HepG2 (cell line): ENCODE measurements around the gene FANCL. TPM values are rescaled to one million over a fixed set of nuclear protein-coding genes. Genes with fewer than 3 reads are reported as not detected.

Experiments used
- EZH2 ChIP-seq: conservative IDR thresholded peaks from 2 replicates; pipeline ENCODE4 v1.6.1; 2012; ENCODE audit warnings: mild to moderate bottlenecking, low read depth, low read length, moderate library complexity
- GTF2F1 ChIP-seq: fragments of 150-350 bp; IDR thresholded peaks from 2 replicates; pipeline ENCODE4 v1.6.1; 2014; ENCODE audit warnings: low read length
- HNF4A ChIP-seq: sonication (generic); formaldehyde crosslinking; IDR thresholded peaks from 2 replicates; pipeline ENCODE4 v1.4.0; 2020; ENCODE audit warnings: missing genetic modification reagents
- KAT8 ChIP-seq: IDR thresholded peaks from 2 replicates; pipeline ENCODE4 v1.6.1; 2016; ENCODE audit warnings: missing genetic modification reagents, missing compliant biosample characterization
- MLLT10 ChIP-seq: sonication (generic); formaldehyde crosslinking; IDR thresholded peaks from 2 replicates; pipeline ENCODE4 v1.4.0; 2020; ENCODE audit warnings: missing genetic modification reagents
- NCOA5 ChIP-seq: sonication (generic); formaldehyde crosslinking; IDR thresholded peaks from 2 replicates; pipeline ENCODE4 v1.4.0; 2020; ENCODE audit warnings: missing genetic modification reagents
- NFE2L2 ChIP-seq: fragments of 150-350 bp; IDR thresholded peaks from 2 replicates; pipeline ENCODE4 v1.6.1; 2014; ENCODE audit warnings: low read length
- SRY ChIP-seq: sonication (generic); formaldehyde crosslinking; IDR thresholded peaks from 2 replicates; pipeline ENCODE4 v1.8.0; 2022; ENCODE audit warnings: mild to moderate bottlenecking, missing genetic modification reagents
- TOPORS ChIP-seq: sonication (generic); formaldehyde crosslinking; IDR thresholded peaks from 2 replicates; pipeline ENCODE4 v1.8.0; 2023; ENCODE audit warnings: mild to moderate bottlenecking, missing genetic modification reagents
- ZBTB7B ChIP-seq: sonication (generic); formaldehyde crosslinking; IDR thresholded peaks from 2 replicates; pipeline ENCODE4 v1.4.0; 2020; ENCODE audit warnings: missing genetic modification reagents
- ZNF234 ChIP-seq: sonication (generic); formaldehyde crosslinking; conservative IDR thresholded peaks from 2 replicates; pipeline ENCODE4 v1.5.1; 2020; ENCODE audit warnings: mild to moderate bottlenecking, missing genetic modification reagents
- ZNF432 ChIP-seq: sonication (generic); formaldehyde crosslinking; IDR thresholded peaks from 2 replicates; pipeline ENCODE4 v1.5.0; 2020; ENCODE audit warnings: missing genetic modification reagents, mild to moderate bottlenecking, borderline replicate concordance
- ZNF674 ChIP-seq: sonication (generic); formaldehyde crosslinking; IDR thresholded peaks from 2 replicates; pipeline ENCODE4 v1.5.0; 2020; ENCODE audit warnings: low read depth, mild to moderate bottlenecking, missing genetic modification reagents
- polyA plus RNA-seq, 8 experiments: library from polyadenylated mRNA; depleted of rRNA in 3 of 8; stranded (reverse) in 7 of 8; unstranded in 1 of 8; fragments of >200 nt; fragmentation: Illumina TruSeq in 4 of 8; extraction: Trizol in 4 of 8; gene quantifications; 2 replicates each; pipeline versions ENCODE4 v1.2.1 to v1.2.3, GENCODE V29; 2011 to 2016; ENCODE audit warnings: low read depth in 4 of 8, missing spikeins in 1 of 8, mixed read lengths in 1 of 8; ENCODE audit not compliant: insufficient read depth in 1 of 8
- total RNA-seq, 5 experiments: library from RNA; depleted of rRNA; stranded (reverse); fragments of >200 nt; fragmentation: Illumina TruSeq; extraction: Trizol; gene quantifications; 2 replicates each; pipeline ENCODE4 v1.2.3, GENCODE V29; 2016; ENCODE audit warnings: low read depth in 1 of 5
- TF ChIP-seq, protein P1 (sequence below): sonication (generic); formaldehyde crosslinking; IDR thresholded peaks from 2 replicates; pipeline ENCODE4 v1.4.0; 2020; ENCODE audit warnings: mild to moderate bottlenecking, missing genetic modification reagents
- TF ChIP-seq, protein P2 (sequence below): sonication (generic); formaldehyde crosslinking; conservative IDR thresholded peaks from 2 replicates; pipeline ENCODE4 v1.8.1; 2023; ENCODE audit warnings: missing genetic modification reagents
- TF ChIP-seq, protein P3 (sequence below): sonication (generic); formaldehyde crosslinking; IDR thresholded peaks from 2 replicates; pipeline ENCODE4 v1.5.0; 2020; ENCODE audit warnings: missing genetic modification reagents
- TF ChIP-seq, protein P4 (sequence below): sonication (generic); formaldehyde crosslinking; IDR thresholded peaks from 2 replicates; pipeline ENCODE4 v1.4.0; 2020; ENCODE audit warnings: mild to moderate bottlenecking, missing genetic modification reagents
- TF ChIP-seq, protein P5 (sequence below): sonication (generic); formaldehyde crosslinking; IDR thresholded peaks from 2 replicates; pipeline ENCODE4 v1.4.0; 2020; ENCODE audit warnings: mild to moderate bottlenecking, missing genetic modification reagents
- TF ChIP-seq, protein P6 (sequence below): sonication (generic); formaldehyde crosslinking; IDR thresholded peaks from 2 replicates; pipeline ENCODE4 v1.8.1; 2023; ENCODE audit warnings: missing genetic modification reagents, mild to moderate bottlenecking, borderline replicate concordance

The FANCL gene
- total and polyA plus RNA-seq, 2 of the 13 experiments (the other 11 are each of a cell fraction or from before 2014, with no cell fraction given), result 40.7 to 66.8 TPM

DNA sequence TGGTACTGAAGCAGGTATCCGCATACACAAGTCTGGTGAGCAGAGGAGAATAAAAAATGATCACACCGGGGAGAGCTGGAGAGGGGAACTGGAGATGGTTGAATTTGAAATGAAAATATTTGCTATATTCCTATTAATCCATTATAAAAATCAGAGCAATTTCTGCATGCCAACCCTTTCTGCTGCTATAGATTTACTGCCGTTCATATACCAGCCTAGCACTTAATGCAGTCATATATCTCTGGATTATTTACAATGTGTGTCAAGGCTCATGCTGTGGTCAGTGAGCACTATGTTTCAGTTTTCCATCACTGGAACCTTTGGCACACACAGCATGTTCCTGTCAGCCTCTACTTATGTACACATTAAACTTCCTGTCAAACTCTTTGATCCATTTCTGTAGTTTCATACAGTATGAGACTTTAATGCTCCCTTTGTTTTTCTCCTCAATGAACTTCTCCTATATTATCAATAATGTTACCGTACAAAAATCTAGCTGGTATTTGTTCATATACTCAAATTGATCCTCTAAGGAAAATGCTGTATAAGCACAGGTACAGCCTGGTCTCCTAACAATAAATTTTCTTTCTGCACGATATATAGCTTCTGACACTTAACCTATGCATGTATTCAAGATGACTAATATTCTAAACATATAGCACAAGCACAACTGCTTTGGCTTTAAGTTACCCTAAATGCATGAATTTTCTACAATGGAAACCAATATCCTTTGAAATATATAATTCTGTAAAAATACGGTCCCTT lies 36.7 kb downstream of the FANCL start (continued):
- TF ChIP-seq, protein P1, sequence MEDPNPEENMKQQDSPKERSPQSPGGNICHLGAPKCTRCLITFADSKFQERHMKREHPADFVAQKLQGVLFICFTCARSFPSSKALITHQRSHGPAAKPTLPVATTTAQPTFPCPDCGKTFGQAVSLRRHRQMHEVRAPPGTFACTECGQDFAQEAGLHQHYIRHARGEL (CRISPR knock-in tag), result no peak
- no peak for TF ChIP-seq EZH2
- TF ChIP-seq NFE2L2, result no peak
- TF ChIP-seq TOPORS (CRISPR knock-in tag), result no peak
- TF ChIP-seq ZNF674 (CRISPR knock-in tag), result no peak
- peak; percentile 51 for TF ChIP-seq HNF4A (CRISPR knock-in tag)
- TF ChIP-seq, protein P2, sequence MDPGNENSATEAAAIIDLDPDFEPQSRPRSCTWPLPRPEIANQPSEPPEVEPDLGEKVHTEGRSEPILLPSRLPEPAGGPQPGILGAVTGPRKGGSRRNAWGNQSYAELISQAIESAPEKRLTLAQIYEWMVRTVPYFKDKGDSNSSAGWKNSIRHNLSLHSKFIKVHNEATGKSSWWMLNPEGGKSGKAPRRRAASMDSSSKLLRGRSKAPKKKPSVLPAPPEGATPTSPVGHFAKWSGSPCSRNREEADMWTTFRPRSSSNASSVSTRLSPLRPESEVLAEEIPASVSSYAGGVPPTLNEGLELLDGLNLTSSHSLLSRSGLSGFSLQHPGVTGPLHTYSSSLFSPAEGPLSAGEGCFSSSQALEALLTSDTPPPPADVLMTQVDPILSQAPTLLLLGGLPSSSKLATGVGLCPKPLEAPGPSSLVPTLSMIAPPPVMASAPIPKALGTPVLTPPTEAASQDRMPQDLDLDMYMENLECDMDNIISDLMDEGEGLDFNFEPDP (CRISPR knock-in tag), result no peak
- TF ChIP-seq, protein P3, sequence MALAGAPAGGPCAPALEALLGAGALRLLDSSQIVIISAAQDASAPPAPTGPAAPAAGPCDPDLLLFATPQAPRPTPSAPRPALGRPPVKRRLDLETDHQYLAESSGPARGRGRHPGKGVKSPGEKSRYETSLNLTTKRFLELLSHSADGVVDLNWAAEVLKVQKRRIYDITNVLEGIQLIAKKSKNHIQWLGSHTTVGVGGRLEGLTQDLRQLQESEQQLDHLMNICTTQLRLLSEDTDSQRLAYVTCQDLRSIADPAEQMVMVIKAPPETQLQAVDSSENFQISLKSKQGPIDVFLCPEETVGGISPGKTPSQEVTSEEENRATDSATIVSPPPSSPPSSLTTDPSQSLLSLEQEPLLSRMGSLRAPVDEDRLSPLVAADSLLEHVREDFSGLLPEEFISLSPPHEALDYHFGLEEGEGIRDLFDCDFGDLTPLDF (CRISPR knock-in tag), result no peak
- TF ChIP-seq ZBTB7B, result no peak
- TF ChIP-seq KAT8 (CRISPR knock-in tag), result peak; percentile 70; the same call in 1 of the 2 replicates
- TF ChIP-seq, protein P4, sequence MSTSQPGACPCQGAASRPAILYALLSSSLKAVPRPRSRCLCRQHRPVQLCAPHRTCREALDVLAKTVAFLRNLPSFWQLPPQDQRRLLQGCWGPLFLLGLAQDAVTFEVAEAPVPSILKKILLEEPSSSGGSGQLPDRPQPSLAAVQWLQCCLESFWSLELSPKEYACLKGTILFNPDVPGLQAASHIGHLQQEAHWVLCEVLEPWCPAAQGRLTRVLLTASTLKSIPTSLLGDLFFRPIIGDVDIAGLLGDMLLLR, result no peak
- no peak for TF ChIP-seq NCOA5 (CRISPR knock-in tag)
- TF ChIP-seq, protein P5, sequence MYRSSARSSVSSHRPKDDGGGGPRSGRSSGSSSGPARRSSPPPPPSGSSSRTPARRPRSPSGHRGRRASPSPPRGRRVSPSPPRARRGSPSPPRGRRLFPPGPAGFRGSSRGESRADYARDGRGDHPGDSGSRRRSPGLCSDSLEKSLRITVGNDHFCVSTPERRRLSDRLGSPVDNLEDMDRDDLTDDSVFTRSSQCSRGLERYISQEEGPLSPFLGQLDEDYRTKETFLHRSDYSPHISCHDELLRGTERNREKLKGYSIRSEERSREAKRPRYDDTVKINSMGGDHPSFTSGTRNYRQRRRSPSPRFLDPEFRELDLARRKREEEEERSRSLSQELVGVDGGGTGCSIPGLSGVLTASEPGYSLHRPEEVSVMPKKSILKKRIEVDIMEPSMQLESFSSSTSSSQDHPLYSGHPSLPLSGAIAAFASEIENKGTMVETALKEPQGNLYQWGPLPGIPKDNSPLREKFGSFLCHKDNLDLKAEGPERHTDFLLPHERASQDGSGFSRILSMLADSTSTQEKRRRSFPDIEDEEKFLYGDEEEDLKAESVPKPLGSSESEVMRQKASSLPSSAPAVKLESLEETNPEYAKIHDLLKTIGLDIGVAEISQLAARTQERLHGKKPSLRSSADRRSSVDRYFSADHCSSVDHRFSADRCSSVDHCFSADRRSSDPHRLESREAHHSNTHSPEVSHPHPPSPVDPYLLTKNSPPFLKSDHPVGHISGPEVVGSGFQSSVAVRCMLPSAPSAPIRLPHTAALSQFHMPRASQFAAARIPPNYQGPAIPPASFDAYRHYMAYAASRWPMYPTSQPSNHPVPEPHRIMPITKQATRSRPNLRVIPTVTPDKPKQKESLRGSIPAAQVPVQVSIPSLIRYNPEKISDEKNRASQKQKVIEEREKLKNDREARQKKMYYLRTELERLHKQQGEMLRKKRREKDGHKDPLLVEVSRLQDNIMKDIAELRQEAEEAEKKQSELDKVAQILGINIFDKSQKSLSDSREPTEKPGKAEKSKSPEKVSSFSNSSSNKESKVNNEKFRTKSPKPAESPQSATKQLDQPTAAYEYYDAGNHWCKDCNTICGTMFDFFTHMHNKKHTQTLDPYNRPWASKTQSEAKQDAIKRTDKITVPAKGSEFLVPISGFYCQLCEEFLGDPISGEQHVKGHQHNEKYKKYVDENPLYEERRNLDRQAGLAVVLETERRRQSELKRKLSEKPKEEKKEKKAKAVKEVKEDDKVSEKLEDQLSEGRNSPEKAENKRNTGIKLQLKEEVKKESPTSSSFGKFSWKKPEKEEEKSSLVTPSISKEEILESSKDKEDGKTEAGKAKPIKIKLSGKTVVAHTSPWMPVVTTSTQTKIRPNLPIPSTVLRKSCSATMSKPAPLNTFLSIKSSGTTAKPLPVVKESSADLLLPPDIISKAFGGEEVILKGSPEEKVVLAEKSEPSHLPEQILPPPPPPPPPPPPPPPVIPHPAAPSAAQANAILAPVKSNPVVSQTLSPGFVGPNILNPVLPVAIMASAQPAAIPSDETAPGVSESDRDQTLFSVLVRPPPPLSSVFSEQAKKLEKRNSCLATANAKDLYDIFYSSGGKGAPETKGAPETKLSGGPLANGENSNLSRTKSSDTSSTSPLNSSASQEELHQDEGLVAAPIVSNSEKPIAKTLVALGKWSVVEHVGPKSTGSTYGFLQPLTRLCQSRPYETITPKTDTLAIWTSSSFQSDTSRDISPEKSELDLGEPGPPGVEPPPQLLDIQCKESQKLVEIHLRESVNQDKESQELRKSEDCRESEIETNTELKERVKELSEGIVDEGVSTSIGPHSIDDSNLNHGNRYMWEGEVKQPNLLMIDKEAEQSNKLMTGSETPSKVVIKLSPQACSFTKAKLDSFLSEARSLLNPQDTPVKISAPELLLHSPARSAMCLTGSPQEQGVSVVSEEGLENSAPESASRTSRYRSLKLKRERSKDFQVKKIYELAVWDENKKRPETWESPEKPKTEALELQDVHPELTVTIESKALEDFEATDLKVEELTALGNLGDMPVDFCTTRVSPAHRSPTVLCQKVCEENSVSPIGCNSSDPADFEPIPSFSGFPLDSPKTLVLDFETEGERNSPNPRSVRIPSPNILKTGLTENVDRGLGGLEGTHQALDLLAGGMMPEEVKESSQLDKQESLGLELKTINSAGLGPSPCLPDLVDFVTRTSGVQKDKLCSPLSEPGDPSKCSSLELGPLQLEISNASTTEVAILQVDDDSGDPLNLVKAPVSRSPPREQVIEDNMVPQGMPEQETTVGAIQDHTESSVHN (CRISPR knock-in tag), result no peak
- TF ChIP-seq ZNF234 (CRISPR knock-in tag), result no peak
- no peak for TF ChIP-seq GTF2F1
- no peak for TF ChIP-seq SRY (CRISPR knock-in tag)
- no peak for TF ChIP-seq MLLT10
- TF ChIP-seq, protein P6, sequence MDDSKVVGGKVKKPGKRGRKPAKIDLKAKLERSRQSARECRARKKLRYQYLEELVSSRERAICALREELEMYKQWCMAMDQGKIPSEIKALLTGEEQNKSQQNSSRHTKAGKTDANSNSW, result no peak
- TF ChIP-seq ZNF432 (CRISPR knock-in tag), result no peak
